GM23338 (cell line): ENCODE measurements around the gene MAST2.

Experiments
- CREB1 ChIP-seq: fragments of 250-450 bp; sonication (Bioruptor Pico); IDR thresholded peaks from 2 replicates; pipeline ENCODE4 v1.5.0; 2020; ENCODE audit warnings: low read depth, mild to moderate bottlenecking, moderate library complexity
- EZH2 ChIP-seq: fragments of 200-600 bp; sonication (generic); IDR thresholded peaks from one replicate; pipeline ENCODE4 v1.8.0; 2017; ENCODE audit warnings: antibody characterized with exemption, mild to moderate bottlenecking, low read depth; ENCODE audit not compliant: unreplicated experiment
- JUNB ChIP-seq: IDR thresholded peaks from one replicate; pipeline ENCODE4 v1.6.1; 2016; ENCODE audit warnings: antibody characterized with exemption; ENCODE audit not compliant: unreplicated experiment
- POLR2AphosphoS5 ChIP-seq: IDR thresholded peaks from 2 replicates; pipeline ENCODE4 v1.6.1; 2016; ENCODE audit warnings: antibody characterized with exemption, low read depth
- TF ChIP-seq, protein P1 (sequence below), 2 experiments: fragments of 200-600 bp in 1 of 2; sonication (generic) in 1 of 2; conservative IDR thresholded peaks; 2 replicates each; pipeline versions ENCODE4 v1.5.1 to v1.6.1; 2016 to 2017; ENCODE audit warnings: antibody characterized with exemption in 2 of 2, low read depth in 2 of 2, mild to moderate bottlenecking in 2 of 2, moderate library complexity in 1 of 2
- TF ChIP-seq, protein P2 (sequence below): IDR thresholded peaks from one replicate; pipeline ENCODE4 v1.6.1; 2018; ENCODE audit warnings: antibody characterized with exemption; ENCODE audit not compliant: unreplicated experiment
- TF ChIP-seq, protein P3 (sequence below): IDR thresholded peaks from 2 replicates; pipeline ENCODE4 v1.6.1; 2016; ENCODE audit warnings: antibody characterized with exemption

DNA sequence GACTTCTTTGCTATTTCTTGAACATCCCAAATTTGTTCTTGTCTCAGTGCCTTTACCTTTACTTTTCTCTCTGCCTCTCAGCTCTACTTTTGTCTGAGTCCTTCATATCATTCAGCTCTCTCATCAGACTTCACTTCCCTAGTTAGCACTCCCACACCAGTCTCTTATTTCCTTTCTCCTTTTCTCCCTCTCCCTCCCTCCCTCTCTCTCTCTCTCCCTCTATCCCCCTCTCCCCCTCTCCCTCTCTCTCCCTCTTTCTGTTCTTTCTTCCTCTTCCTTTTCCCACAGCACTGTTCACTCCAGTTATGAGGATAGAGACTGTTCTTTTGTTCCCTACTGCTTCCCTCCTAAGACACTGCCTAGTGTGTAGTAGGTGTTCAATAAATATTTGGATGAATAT is 154.9 kb downstream of the MAST2 start:
- TF ChIP-seq EZH2 (no peak), JUNB (no peak), POLR2AphosphoS5 (no peak), CREB1 (no peak)
- TF ChIP-seq, protein P1, sequence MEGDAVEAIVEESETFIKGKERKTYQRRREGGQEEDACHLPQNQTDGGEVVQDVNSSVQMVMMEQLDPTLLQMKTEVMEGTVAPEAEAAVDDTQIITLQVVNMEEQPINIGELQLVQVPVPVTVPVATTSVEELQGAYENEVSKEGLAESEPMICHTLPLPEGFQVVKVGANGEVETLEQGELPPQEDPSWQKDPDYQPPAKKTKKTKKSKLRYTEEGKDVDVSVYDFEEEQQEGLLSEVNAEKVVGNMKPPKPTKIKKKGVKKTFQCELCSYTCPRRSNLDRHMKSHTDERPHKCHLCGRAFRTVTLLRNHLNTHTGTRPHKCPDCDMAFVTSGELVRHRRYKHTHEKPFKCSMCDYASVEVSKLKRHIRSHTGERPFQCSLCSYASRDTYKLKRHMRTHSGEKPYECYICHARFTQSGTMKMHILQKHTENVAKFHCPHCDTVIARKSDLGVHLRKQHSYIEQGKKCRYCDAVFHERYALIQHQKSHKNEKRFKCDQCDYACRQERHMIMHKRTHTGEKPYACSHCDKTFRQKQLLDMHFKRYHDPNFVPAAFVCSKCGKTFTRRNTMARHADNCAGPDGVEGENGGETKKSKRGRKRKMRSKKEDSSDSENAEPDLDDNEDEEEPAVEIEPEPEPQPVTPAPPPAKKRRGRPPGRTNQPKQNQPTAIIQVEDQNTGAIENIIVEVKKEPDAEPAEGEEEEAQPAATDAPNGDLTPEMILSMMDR (conservative IDR thresholded peaks at IDR 0.05; ENCODE audit: low read depth in 2 of 2), result no peak
- TF ChIP-seq, protein P2, sequence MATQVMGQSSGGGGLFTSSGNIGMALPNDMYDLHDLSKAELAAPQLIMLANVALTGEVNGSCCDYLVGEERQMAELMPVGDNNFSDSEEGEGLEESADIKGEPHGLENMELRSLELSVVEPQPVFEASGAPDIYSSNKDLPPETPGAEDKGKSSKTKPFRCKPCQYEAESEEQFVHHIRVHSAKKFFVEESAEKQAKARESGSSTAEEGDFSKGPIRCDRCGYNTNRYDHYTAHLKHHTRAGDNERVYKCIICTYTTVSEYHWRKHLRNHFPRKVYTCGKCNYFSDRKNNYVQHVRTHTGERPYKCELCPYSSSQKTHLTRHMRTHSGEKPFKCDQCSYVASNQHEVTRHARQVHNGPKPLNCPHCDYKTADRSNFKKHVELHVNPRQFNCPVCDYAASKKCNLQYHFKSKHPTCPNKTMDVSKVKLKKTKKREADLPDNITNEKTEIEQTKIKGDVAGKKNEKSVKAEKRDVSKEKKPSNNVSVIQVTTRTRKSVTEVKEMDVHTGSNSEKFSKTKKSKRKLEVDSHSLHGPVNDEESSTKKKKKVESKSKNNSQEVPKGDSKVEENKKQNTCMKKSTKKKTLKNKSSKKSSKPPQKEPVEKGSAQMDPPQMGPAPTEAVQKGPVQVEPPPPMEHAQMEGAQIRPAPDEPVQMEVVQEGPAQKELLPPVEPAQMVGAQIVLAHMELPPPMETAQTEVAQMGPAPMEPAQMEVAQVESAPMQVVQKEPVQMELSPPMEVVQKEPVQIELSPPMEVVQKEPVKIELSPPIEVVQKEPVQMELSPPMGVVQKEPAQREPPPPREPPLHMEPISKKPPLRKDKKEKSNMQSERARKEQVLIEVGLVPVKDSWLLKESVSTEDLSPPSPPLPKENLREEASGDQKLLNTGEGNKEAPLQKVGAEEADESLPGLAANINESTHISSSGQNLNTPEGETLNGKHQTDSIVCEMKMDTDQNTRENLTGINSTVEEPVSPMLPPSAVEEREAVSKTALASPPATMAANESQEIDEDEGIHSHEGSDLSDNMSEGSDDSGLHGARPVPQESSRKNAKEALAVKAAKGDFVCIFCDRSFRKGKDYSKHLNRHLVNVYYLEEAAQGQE, result no peak
- TF ChIP-seq, protein P3, sequence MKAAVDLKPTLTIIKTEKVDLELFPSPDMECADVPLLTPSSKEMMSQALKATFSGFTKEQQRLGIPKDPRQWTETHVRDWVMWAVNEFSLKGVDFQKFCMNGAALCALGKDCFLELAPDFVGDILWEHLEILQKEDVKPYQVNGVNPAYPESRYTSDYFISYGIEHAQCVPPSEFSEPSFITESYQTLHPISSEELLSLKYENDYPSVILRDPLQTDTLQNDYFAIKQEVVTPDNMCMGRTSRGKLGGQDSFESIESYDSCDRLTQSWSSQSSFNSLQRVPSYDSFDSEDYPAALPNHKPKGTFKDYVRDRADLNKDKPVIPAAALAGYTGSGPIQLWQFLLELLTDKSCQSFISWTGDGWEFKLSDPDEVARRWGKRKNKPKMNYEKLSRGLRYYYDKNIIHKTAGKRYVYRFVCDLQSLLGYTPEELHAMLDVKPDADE, result no peak
